GM18868 (cell line): ENCODE results near the gene HK3.

Experiments used
- ATAC-seq: cut with Tn5 transposase; IDR thresholded peaks from one replicate; pipeline ENCODE4 v1.9.1; 2021; ENCODE audit warnings: mild to moderate bottlenecking, moderate library complexity; ENCODE audit not compliant: unreplicated experiment

Gene HK3

GRCh38 chr5:176902911-176903664 lies 3.9 kb upstream of the HK3 start:
- ATAC-seq = no peak

GRCh38 chr5:176902102-176902814 lies 3.1 kb upstream of the HK3 start:
- no peak for ATAC-seq

- peak; percentile 72 for ATAC-seq
These were observed 2.3 kb upstream of the HK3 start for GRCh38 chr5:176901260-176902101.

- ATAC-seq = no peak
These were observed 1.6 kb upstream of the HK3 start for GRCh38 chr5:176900780-176901204.

- ATAC-seq = no peak
These were observed 1.0 kb upstream of the HK3 start for GRCh38 chr5:176899946-176900779.

GRCh38 chr5:176897263-176897662 lies 1.9 kb downstream of the HK3 start:
- no peak for ATAC-seq

GRCh38 chr5:176895831-176896230 lies 3.3 kb downstream of the HK3 start:
- ATAC-seq = no peak

GRCh38 chr5:176894298-176894697 lies 4.8 kb downstream of the HK3 start:
- no peak for ATAC-seq

- no peak for ATAC-seq
These were observed 6.5 kb downstream of the HK3 start for GRCh38 chr5:176892663-176893062.

GRCh38 chr5:176891331-176891958 lies 7.7 kb downstream of the HK3 start:
- ATAC-seq = no peak

- no peak for ATAC-seq
These were observed 8.5 kb downstream of the HK3 start for GRCh38 chr5:176890455-176891330.

- ATAC-seq = no peak
These were observed 9.5 kb downstream of the HK3 start for GRCh38 chr5:176889321-176890280.

GRCh38 chr5:176888865-176889165 lies 10.3 kb downstream of the HK3 start:
- ATAC-seq = no peak

- ATAC-seq = no peak
These were observed 10.9 kb downstream of the HK3 start for GRCh38 chr5:176888016-176888864.

GRCh38 chr5:176887252-176887849 lies 11.8 kb downstream of the HK3 start:
- ATAC-seq = no peak

- ATAC-seq = no peak
These were observed 12.6 kb downstream of the HK3 start for GRCh38 chr5:176886336-176887251.
